ENCODE results near the gene DNAI1. TPM values are rescaled to one million over a fixed set of nuclear protein-coding genes. Genes with fewer than 3 reads are reported as not detected.

DNAI1 gene
- total and polyA plus RNA-seq, 4 donors = 4.6 to 26.2 (median 9.2) TPM

GRCh38 chr9:34485822-34486221 is 27.2 kb downstream of the DNAI1 start:
- ATAC-seq (ENCODE audit: insufficient read depth, low FRiP score) (no peak), DNase-seq (no peak)
- no peak overlapping the region for H3K27ac ChIP-seq (ENCODE audit: low read depth in 1 of 2, low read length in 1 of 2)
- H3K9ac ChIP-seq (ENCODE audit: insufficient read depth in 1 of 2, low read length in 2 of 2) = no peak overlapping the region
- peaks cover 0 to 3% (median 0%) of the 10 kb centered on the region in 3 donors for H3K27me3 ChIP-seq (ENCODE audit: control insufficient read depth in 3 of 3, insufficient read depth in 3 of 3, low read length in 2 of 3)
- TF ChIP-seq CTCF (IDR thresholded peaks at IDR 0.05; ENCODE audit: control extremely low read depth, extremely low read depth) = no peak
- WGBS, 2 donors = 81 to 82% methylated on average over 6 of the region's 6 CpGs
- no peaks in the 10 kb centered on the region for H3K36me3 ChIP-seq (ENCODE audit: control insufficient read depth in 4 of 4, insufficient read depth in 4 of 4, low read length in 4 of 4)
- peaks cover 0 to 2% (median 0%) of the 10 kb centered on the region in 4 donors for H3K9me3 ChIP-seq (ENCODE audit: control insufficient read depth in 4 of 4, insufficient read depth in 3 of 4, low read length in 3 of 4)
- H3K4me1 ChIP-seq (ENCODE audit: control insufficient read depth in 5 of 5, insufficient read depth in 5 of 5, low read length in 5 of 5) = no peaks in the 10 kb centered on the region
- no peak overlapping the region for H3K4me3 ChIP-seq

- H3K27ac ChIP-seq (ENCODE audit: low read depth in 1 of 2, low read length in 1 of 2) = no peak overlapping the region
- no peak overlapping the region for H3K4me3 ChIP-seq
- no peaks in the 10 kb centered on the region for H3K36me3 ChIP-seq (ENCODE audit: control insufficient read depth in 4 of 4, insufficient read depth in 4 of 4, low read length in 4 of 4)
- DNase-seq (no peak), ATAC-seq (ENCODE audit: insufficient read depth, low FRiP score) (no peak)
- H3K4me1 ChIP-seq (ENCODE audit: control insufficient read depth in 5 of 5, insufficient read depth in 5 of 5, low read length in 5 of 5) = no peaks in the 10 kb centered on the region
- 54 to 58% methylated on average over 3 of the region's 3 CpGs for WGBS, 2 donors
- peaks cover 0 to 2% (median 0%) of the 10 kb centered on the region in 4 donors for H3K9me3 ChIP-seq (ENCODE audit: control insufficient read depth in 4 of 4, insufficient read depth in 3 of 4, low read length in 3 of 4)
- no peak for TF ChIP-seq CTCF (IDR thresholded peaks at IDR 0.05; ENCODE audit: control extremely low read depth, extremely low read depth)
- peaks cover 0 to 3% (median 0%) of the 10 kb centered on the region in 3 donors for H3K27me3 ChIP-seq (ENCODE audit: control insufficient read depth in 3 of 3, insufficient read depth in 3 of 3, low read length in 2 of 3)
- no peak overlapping the region for H3K9ac ChIP-seq (ENCODE audit: insufficient read depth in 1 of 2, low read length in 2 of 2)
Observed at GRCh38 chr9:34486572-34486971, 28.0 kb downstream of the DNAI1 start.

- ATAC-seq (ENCODE audit: insufficient read depth, low FRiP score) (no peak), DNase-seq (no peak)
- peaks cover 0 to 3% (median 0%) of the 10 kb centered on the region in 3 donors for H3K27me3 ChIP-seq (ENCODE audit: control insufficient read depth in 3 of 3, insufficient read depth in 3 of 3, low read length in 2 of 3)
- TF ChIP-seq CTCF (IDR thresholded peaks at IDR 0.05; ENCODE audit: control extremely low read depth, extremely low read depth) = no peak
- 52 to 85% methylated on average over 1 of the region's 1 CpG for WGBS, 2 donors
- no peak overlapping the region for H3K27ac ChIP-seq (ENCODE audit: low read depth in 1 of 2, low read length in 1 of 2)
- no peaks in the 10 kb centered on the region for H3K36me3 ChIP-seq (ENCODE audit: control insufficient read depth in 4 of 4, insufficient read depth in 4 of 4, low read length in 4 of 4)
- H3K4me1 ChIP-seq (ENCODE audit: control insufficient read depth in 5 of 5, insufficient read depth in 5 of 5, low read length in 5 of 5) = no peaks in the 10 kb centered on the region
- no peaks in the 10 kb centered on the region for H3K9me3 ChIP-seq (ENCODE audit: control insufficient read depth in 4 of 4, insufficient read depth in 3 of 4, low read length in 3 of 4)
- no peak overlapping the region for H3K9ac ChIP-seq (ENCODE audit: insufficient read depth in 1 of 2, low read length in 2 of 2)
- H3K4me3 ChIP-seq = no peak overlapping the region
Observed at GRCh38 chr9:34490360-34490759, 31.8 kb downstream of the DNAI1 start.

DNA sequence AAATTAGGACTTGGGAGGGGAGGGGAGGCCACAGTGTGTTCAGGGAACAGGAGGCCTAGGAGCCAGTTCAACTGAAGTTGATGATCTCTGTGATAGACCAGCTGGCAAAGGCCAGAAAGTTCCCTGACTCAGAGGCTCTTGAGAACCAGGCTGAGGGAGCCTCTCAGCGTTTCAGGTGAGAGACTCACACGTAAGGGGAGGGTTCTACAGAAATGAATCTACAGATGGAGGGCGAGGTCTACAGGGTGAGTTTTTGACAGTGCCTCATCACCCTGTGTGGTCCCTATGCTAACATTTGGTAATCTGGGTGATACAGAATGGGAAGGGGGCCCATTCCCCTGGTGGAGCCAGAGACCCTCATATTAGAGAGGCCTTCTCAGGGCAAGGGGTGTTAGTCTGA is 32.2 kb downstream of the DNAI1 start:
- ATAC-seq (ENCODE audit: insufficient read depth, low FRiP score) (no peak), DNase-seq (no peak)
- 55 to 67% methylated on average over 3 of the region's 3 CpGs for WGBS, 2 donors
- no peaks in the 10 kb centered on the region for H3K36me3 ChIP-seq (ENCODE audit: control insufficient read depth in 4 of 4, insufficient read depth in 4 of 4, low read length in 4 of 4)
- H3K27me3 ChIP-seq (ENCODE audit: control insufficient read depth in 3 of 3, insufficient read depth in 3 of 3, low read length in 2 of 3) = peaks cover 0 to 3% (median 0%) of the 10 kb centered on the region in 3 donors
- no peak overlapping the region for H3K9ac ChIP-seq (ENCODE audit: insufficient read depth in 1 of 2, low read length in 2 of 2)
- no peak overlapping the region for H3K4me3 ChIP-seq
- H3K27ac ChIP-seq (ENCODE audit: low read depth in 1 of 2, low read length in 1 of 2) = no peak overlapping the region
- no peaks in the 10 kb centered on the region for H3K9me3 ChIP-seq (ENCODE audit: control insufficient read depth in 4 of 4, insufficient read depth in 3 of 4, low read length in 3 of 4)
- no peaks in the 10 kb centered on the region for H3K4me1 ChIP-seq (ENCODE audit: control insufficient read depth in 5 of 5, insufficient read depth in 5 of 5, low read length in 5 of 5)
- TF ChIP-seq CTCF (IDR thresholded peaks at IDR 0.05; ENCODE audit: control extremely low read depth, extremely low read depth) = no peak
